Measurements from ENCODE around the gene LRP11. TPM values are rescaled to one million over a fixed set of nuclear protein-coding genes. Genes with fewer than 3 reads are reported as not detected.

The LRP11 gene
- total RNA-seq, 1 experiment from 2014 or later, result 17.7 TPM

DNA sequence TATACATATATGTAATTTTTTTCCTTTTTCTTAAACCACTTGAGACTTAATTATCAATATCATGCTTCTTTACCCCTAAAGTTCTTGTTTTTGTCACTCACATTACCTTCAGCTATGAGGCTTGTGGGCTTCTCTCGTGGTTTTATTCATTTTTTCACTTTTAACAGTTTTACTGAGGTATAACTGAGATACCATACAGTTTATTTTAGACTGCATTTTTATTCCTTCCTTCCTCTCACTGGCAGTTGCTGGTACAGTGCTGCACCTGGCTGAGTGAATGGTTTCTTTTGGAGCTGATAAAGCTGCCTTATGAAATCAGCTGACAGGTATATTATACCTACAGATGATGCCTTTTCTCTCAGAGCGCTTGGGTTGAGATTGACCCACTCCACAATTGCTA lies 54.4 kb downstream of the LRP11 start:
- Histone ChIP-seq H3K4me3 (ENCODE audit: low read depth, low read length) (no peak overlapping the region), H3K27me3 (replicated peaks; ENCODE audit: control insufficient read depth, insufficient read depth, low read length) (no peaks in the 10 kb centered on the region), H3K4me1 (no peaks in the 10 kb centered on the region), H3K36me3 (ENCODE audit: control insufficient read depth, insufficient read depth, low read length) (no peaks in the 10 kb centered on the region), H3K9me3 (no peaks in the 10 kb centered on the region)
- intact Hi-C loops (cut with micrococcal nuclease; ENCODE audit: unreplicated experiment), result no loop called here
- no peak for DNase-seq
- no peaks in the 10 kb centered on the region for H3K27me3 Mint-ChIP-seq (ENCODE audit: insufficient read depth, unreplicated experiment)
- no peaks in the 10 kb centered on the region for H3K9me3 Mint-ChIP-seq (ENCODE audit: unreplicated experiment)
- peaks cover 37% of the 10 kb centered on the region for H3K36me3 Mint-ChIP-seq (ENCODE audit: insufficient read depth, unreplicated experiment)
- no peak overlapping the region for H3K27ac Mint-ChIP-seq (ENCODE audit: unreplicated experiment)
- no peaks in the 10 kb centered on the region for H3K4me1 Mint-ChIP-seq (ENCODE audit: low read depth, unreplicated experiment)
- TF ChIP-seq, protein P1, sequence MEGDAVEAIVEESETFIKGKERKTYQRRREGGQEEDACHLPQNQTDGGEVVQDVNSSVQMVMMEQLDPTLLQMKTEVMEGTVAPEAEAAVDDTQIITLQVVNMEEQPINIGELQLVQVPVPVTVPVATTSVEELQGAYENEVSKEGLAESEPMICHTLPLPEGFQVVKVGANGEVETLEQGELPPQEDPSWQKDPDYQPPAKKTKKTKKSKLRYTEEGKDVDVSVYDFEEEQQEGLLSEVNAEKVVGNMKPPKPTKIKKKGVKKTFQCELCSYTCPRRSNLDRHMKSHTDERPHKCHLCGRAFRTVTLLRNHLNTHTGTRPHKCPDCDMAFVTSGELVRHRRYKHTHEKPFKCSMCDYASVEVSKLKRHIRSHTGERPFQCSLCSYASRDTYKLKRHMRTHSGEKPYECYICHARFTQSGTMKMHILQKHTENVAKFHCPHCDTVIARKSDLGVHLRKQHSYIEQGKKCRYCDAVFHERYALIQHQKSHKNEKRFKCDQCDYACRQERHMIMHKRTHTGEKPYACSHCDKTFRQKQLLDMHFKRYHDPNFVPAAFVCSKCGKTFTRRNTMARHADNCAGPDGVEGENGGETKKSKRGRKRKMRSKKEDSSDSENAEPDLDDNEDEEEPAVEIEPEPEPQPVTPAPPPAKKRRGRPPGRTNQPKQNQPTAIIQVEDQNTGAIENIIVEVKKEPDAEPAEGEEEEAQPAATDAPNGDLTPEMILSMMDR (IDR thresholded peaks at IDR 0.05; ENCODE audit: insufficient read depth in 1 of 2, low read depth in 1 of 2, low read length in 1 of 2, severe bottlenecking in 1 of 2, unreplicated experiment in 1 of 2), result no peak
- no TSS peak for BruUV-seq (replicated peaks)
- CTCF ChIA-PET, result no interaction called here
- H3K4me3 Mint-ChIP-seq (ENCODE audit: unreplicated experiment), result no peak overlapping the region
- POLR2A ChIA-PET, result interaction anchor here (0.5 kb wide), 1 partner anchor 559 kb away, joined by 3 read pairs; no protein-coding TSS in a partner anchor

GRCh38 chr6:149806127-149806526 lies 58.0 kb downstream of the LRP11 start:
- Mint-ChIP-seq H3K36me3 (ENCODE audit: insufficient read depth, unreplicated experiment) (peaks cover 51% of the 10 kb centered on the region), H3K27ac (ENCODE audit: unreplicated experiment) (no peak overlapping the region)

GRCh38 chr6:149783551-149783950 lies 80.6 kb downstream of the LRP11 start:
- Histone ChIP-seq H3K27me3 (replicated peaks; ENCODE audit: control insufficient read depth, insufficient read depth, low read length) (no peaks in the 10 kb centered on the region), H3K4me1 (no peaks in the 10 kb centered on the region; the same call in 1 of the 2 replicates), H3K4me3 (ENCODE audit: low read depth, low read length) (no peak overlapping the region), H3K9me3 (no peaks in the 10 kb centered on the region), H3K36me3 (ENCODE audit: control insufficient read depth, insufficient read depth, low read length) (no peaks in the 10 kb centered on the region; the same call in 1 of the 2 replicates)
- H3K4me3 Mint-ChIP-seq (ENCODE audit: unreplicated experiment), result no peak overlapping the region
- H3K9me3 Mint-ChIP-seq (ENCODE audit: unreplicated experiment), result no peaks in the 10 kb centered on the region
- BruUV-seq (replicated peaks), result no TSS peak
- ChIA-PET POLR2A (no interaction called here), CTCF (interaction anchor here (0.6 kb wide), 1 partner anchor 60 kb away, joined by 3 read pairs; no protein-coding TSS in a partner anchor)
- H3K27me3 Mint-ChIP-seq (ENCODE audit: insufficient read depth, unreplicated experiment), result no peaks in the 10 kb centered on the region
- TF ChIP-seq, protein P1 (IDR thresholded peaks at IDR 0.05; ENCODE audit: insufficient read depth in 1 of 2, low read depth in 1 of 2, low read length in 1 of 2, severe bottlenecking in 1 of 2, unreplicated experiment in 1 of 2), result no peak
- no peak overlapping the region for H3K27ac Mint-ChIP-seq (ENCODE audit: unreplicated experiment)
- DNase-seq, result no peak
- no peaks in the 10 kb centered on the region for H3K4me1 Mint-ChIP-seq (ENCODE audit: low read depth, unreplicated experiment)
- intact Hi-C loops (cut with micrococcal nuclease; ENCODE audit: unreplicated experiment), result no loop called here
- peaks cover 43% of the 10 kb centered on the region for H3K36me3 Mint-ChIP-seq (ENCODE audit: insufficient read depth, unreplicated experiment)

More at GRCh38 chr6:149806127-149806526, 58.0 kb downstream of the LRP11 start:
- CTCF ChIA-PET, result no interaction called here
- Histone ChIP-seq H3K9me3 (no peaks in the 10 kb centered on the region), H3K4me1 (no peaks in the 10 kb centered on the region), H3K36me3 (ENCODE audit: control insufficient read depth, insufficient read depth, low read length) (no peaks in the 10 kb centered on the region), H3K4me3 (ENCODE audit: low read depth, low read length) (no peak overlapping the region), H3K27me3 (replicated peaks; ENCODE audit: control insufficient read depth, insufficient read depth, low read length) (no peaks in the 10 kb centered on the region)
- DNase-seq, result no peak
- TF ChIP-seq, protein P1 (IDR thresholded peaks at IDR 0.05; ENCODE audit: insufficient read depth in 1 of 2, low read depth in 1 of 2, low read length in 1 of 2, severe bottlenecking in 1 of 2, unreplicated experiment in 1 of 2), result no peak
- no TSS peak for BruUV-seq (replicated peaks)
- no peak overlapping the region for H3K4me3 Mint-ChIP-seq (ENCODE audit: unreplicated experiment)
- no peaks in the 10 kb centered on the region for H3K27me3 Mint-ChIP-seq (ENCODE audit: insufficient read depth, unreplicated experiment)
- no peaks in the 10 kb centered on the region for H3K4me1 Mint-ChIP-seq (ENCODE audit: low read depth, unreplicated experiment)
- H3K9me3 Mint-ChIP-seq (ENCODE audit: unreplicated experiment), result no peaks in the 10 kb centered on the region
- intact Hi-C loops (cut with micrococcal nuclease; ENCODE audit: unreplicated experiment), result no loop called here
- POLR2A ChIA-PET, result no interaction called here
